Thymus (tissue), 11 donors: Measurements from ENCODE around the gene TRIM54. TPM values are rescaled to one million over a fixed set of nuclear protein-coding genes. Genes with fewer than 3 reads are reported as not detected.

Experiments used
- DNase-seq, 9 donors: peaks; one replicate each; pipeline ENCODE4 v3.0.0-alpha.2; 2013; ENCODE audit warnings: low spot score in 9 of 9, low read depth in 6 of 9, missing footprints in 1 of 9
- H3K27ac ChIP-seq, 2 donors: one replicate each; pipeline ENCODE4 v1.5.1; 2013; ENCODE audit warnings: control low read depth in 1 of 2, low read depth in 1 of 2, low read length in 1 of 2, mild to moderate bottlenecking in 1 of 2, moderate library complexity in 1 of 2
- H3K27me3 ChIP-seq, 2 donors: one replicate each; pipeline ENCODE4 v1.5.1; 2013; ENCODE audit warnings: low read length in 1 of 2; ENCODE audit not compliant: control insufficient read depth in 2 of 2, insufficient read depth in 1 of 2
- H3K36me3 ChIP-seq, 2 donors: one replicate each; pipeline ENCODE4 v1.5.1; 2013; ENCODE audit warnings: low read length in 1 of 2, mild to moderate bottlenecking in 1 of 2, moderate library complexity in 1 of 2; ENCODE audit not compliant: control insufficient read depth in 2 of 2, insufficient read depth in 2 of 2
- H3K4me1 ChIP-seq, 2 donors: one replicate each; pipeline ENCODE4 v1.5.1; 2013; ENCODE audit warnings: low read length in 2 of 2; ENCODE audit not compliant: control insufficient read depth in 2 of 2, insufficient read depth in 2 of 2
- H3K4me3 ChIP-seq, 2 donors: one replicate each; pipeline ENCODE4 v1.5.1; 2013; ENCODE audit warnings: low read length in 2 of 2, control low read depth in 1 of 2, mild to moderate bottlenecking in 1 of 2
- H3K9me3 ChIP-seq, 2 donors: one replicate each; pipeline ENCODE4 v1.5.1; 2013; ENCODE audit warnings: low read length in 1 of 2, mild to moderate bottlenecking in 1 of 2; ENCODE audit not compliant: control insufficient read depth in 2 of 2, insufficient read depth in 1 of 2
- WGBS: extraction: QIAGEN DNeasy Blood & Tissue Kit; methylation state at CpG from one replicate; pipeline ENCODE4 v1.1.7; 2013; 5-methylcytosine and 5-hydroxymethylcytosine counted together
- polyA plus RNA-seq: library from polyadenylated mRNA; stranded (reverse); fragments of 200-250 nt; gene quantifications from one replicate; pipeline ENCODE4 v1.2.3, GENCODE V29; 2013
- total RNA-seq: library from RNA; stranded (reverse); fragments of 120-200 nt; gene quantifications from one replicate; pipeline ENCODE4 v1.2.4, GENCODE V29; 2013
- donor health status: healthy.

Gene TRIM54
- total and polyA plus RNA-seq, 2 donors, result 0.14 to 0.52 TPM

DNA sequence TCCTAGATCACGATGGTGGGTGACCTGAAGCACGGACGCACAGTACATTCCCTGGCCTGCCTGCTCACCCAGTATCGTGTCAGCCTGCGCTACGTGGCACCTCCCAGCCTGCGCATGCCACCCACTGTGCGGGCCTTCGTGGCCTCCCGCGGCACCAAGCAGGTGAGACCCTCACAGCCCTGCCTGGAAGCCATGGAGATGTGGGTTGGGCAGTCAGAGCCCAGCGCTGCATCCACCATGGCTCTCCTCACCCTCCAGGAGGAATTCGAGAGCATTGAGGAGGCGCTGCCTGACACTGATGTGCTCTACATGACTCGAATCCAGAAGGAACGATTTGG, 39.6 kb upstream of the TRIM54 start:
- DNase-seq, result no peak
- H3K4me1 ChIP-seq, result no peaks in the 10 kb centered on the region
- 97% methylated on average over 16 of the region's 16 CpGs for WGBS

DNA sequence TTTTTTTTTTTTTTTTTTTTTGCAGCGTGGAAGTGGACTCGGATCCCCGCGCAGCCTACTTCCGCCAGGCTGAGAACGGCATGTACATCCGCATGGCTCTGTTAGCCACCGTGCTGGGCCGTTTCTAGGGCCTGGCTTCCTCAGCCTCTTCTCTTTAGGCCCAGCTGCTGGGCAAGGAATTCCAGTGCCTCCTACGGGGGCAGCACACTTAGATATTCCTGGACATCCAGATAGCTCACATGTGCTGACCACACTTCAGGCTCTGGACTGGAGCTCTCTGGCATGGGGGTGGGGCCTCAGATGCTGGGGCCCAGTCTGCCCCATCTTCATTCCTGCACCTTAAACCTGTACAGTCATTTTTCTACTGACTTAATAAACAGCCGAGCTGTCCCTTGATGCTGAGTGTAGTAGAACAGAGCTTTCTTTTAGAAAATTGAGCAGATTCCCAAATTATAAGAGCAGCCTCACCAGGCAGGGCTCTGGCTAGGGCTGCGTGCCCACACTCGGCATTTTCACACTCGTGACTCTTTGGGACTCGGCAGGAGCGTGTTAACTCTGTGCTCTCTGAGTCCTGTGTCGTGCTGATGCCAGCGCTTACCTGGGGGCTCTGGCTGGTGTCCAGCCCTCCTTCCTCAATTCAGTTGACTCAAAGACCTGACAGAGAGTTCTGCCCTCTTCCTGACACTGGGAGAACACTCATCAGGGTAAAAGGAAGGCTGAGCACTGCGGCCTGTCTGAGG, 38.7 kb upstream of the TRIM54 start:
- Histone ChIP-seq H3K36me3 (peaks cover 56 to 61% of the 10 kb centered on the region in 2 donors), H3K9me3 (no peaks in the 10 kb centered on the region), H3K4me3 (no peak overlapping the region), H3K27ac (no peak overlapping the region), H3K27me3 (no peaks in the 10 kb centered on the region), H3K4me1 (no peaks in the 10 kb centered on the region)
- DNase-seq, result no peak
- WGBS, result 96% methylated on average over 19 of the region's 19 CpGs

More for the DNA sequence above, 39.6 kb upstream of the TRIM54 start:
- H3K36me3 ChIP-seq, result peaks cover 66 to 71% of the 10 kb centered on the region in 2 donors
- no peaks in the 10 kb centered on the region for H3K9me3 ChIP-seq
- H3K27me3 ChIP-seq, result no peaks in the 10 kb centered on the region
- H3K4me3 ChIP-seq, result no peak overlapping the region
- no peak overlapping the region for H3K27ac ChIP-seq

DNA sequence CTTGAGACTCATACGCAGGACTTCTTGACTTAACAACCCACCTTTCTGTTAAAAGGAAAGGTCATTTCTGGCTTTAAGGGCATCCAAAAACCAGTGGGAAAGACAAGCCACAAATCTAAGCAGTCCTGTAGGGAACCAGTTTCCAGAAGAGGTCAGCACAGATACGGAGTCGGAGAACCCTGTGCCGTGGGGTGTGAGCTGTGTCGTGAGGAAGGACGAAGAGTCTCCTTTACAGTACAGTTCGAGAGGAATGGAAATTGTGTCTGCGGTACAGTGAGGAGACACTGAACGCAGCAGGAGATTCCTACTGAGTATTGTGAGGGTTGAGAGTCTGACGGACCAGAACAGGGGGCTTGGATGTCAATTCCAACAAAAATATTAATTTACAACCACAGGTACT, 37.1 kb upstream of the TRIM54 start:
- Histone ChIP-seq H3K4me3 (no peak overlapping the region), H3K27me3 (peaks cover 0 to 10% of the 10 kb centered on the region in 2 donors), H3K4me1 (peaks cover 0 to 3% of the 10 kb centered on the region in 2 donors), H3K36me3 (peaks cover 42 to 48% of the 10 kb centered on the region in 2 donors), H3K9me3 (no peaks in the 10 kb centered on the region), H3K27ac (no peak overlapping the region)
- DNase-seq, result no peak
- 90% methylated on average over 10 of the region's 10 CpGs for WGBS

DNA sequence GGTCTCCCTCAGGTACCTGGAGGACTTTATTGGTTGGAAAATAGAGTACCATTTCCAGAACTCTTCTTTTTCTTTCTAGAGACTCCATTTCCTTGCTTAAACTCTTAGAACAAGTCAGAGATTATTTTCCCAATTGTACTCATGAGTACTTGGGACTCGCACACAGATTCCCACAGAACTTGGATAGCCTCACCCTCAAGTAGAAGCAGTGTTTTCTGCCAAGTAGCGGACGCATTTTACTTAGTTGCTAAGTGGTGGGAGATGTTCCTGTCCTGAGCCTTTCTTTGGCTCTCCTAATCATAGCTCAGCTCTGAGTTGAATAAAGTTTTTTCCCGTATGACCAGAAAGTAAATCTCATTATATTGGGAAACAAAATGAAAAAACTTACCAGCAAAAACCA, 36.6 kb upstream of the TRIM54 start:
- H3K9me3 ChIP-seq, result no peaks in the 10 kb centered on the region
- peaks cover 0 to 6% of the 10 kb centered on the region in 2 donors for H3K4me1 ChIP-seq
- H3K27ac ChIP-seq, result no peak overlapping the region
- no peak overlapping the region for H3K4me3 ChIP-seq
- 97% methylated on average over 4 of the region's 4 CpGs for WGBS
- no peak for DNase-seq
- H3K27me3 ChIP-seq, result peaks cover 0 to 16% of the 10 kb centered on the region in 2 donors
- H3K36me3 ChIP-seq, result peaks cover 37 to 43% of the 10 kb centered on the region in 2 donors

DNA sequence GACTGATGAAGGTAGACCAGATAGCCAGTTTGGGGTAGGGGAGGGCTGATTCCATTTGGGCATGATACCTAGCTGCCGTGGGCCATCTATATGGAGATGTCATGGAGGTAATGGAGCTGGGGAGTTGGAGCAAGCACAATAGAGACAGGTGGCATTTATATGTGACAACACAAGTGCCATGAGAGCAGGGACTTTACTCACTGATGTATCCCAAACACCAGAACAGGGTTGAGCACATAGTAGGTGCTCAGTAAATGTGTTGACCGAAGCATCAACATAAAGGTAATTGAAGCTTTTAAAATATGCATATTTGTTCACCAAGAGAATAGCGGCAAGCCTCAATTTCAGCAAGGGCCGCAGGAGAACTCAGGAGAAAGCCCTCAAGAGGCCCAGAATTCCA, 34.3 kb upstream of the TRIM54 start:
- peaks cover 0 to 29% of the 10 kb centered on the region in 2 donors for H3K27me3 ChIP-seq
- no peaks in the 10 kb centered on the region for H3K9me3 ChIP-seq
- H3K4me1 ChIP-seq, result peaks cover 0 to 6% of the 10 kb centered on the region in 2 donors
- DNase-seq, result no peak
- H3K27ac ChIP-seq, result no peak overlapping the region
- H3K36me3 ChIP-seq, result peaks cover 17 to 20% of the 10 kb centered on the region in 2 donors
- H3K4me3 ChIP-seq, result no peak overlapping the region
- WGBS, result 85% methylated on average over 4 of the region's 4 CpGs

DNA sequence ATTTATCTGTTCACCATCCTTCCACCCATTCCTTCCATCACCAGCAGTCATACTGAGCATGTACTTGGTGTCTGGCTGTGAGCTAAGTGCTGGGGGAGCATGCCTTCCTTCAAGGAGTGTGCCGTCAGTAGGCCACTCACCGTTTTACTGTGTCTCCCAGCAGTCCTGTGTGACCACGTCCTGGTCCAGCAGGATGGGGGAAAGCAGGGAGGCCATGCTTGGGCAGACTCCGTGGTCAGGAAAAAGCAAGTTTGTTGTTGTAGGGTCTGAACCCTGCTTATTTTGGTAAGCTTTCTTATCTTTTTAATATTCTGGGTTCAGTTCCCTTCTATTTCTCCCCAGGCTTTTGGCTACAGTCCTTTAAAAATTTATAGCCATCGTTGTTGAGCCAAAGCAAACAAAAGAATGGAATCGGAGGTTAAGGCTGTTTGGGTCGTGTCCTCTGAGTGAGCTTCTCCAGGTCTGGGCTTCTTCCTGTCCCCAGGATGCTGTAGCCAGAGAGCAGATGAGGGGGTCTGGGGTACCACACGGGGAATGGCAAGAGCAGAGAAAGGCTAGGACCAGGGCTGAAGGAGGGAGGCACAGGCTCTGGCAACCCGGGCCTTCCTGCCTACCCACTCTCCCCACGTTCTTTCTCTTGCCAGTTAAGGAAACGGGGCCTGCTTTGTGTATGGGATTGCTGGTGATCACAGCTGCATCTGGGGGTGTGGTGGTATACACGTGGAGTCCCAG, 32.9 kb upstream of the TRIM54 start:
- Histone ChIP-seq H3K27ac (no peak overlapping the region), H3K9me3 (no peaks in the 10 kb centered on the region), H3K4me1 (peaks cover 0 to 6% of the 10 kb centered on the region in 2 donors), H3K4me3 (no peak overlapping the region), H3K36me3 (peaks cover 2 to 6% of the 10 kb centered on the region in 2 donors), H3K27me3 (peaks cover 0 to 39% of the 10 kb centered on the region in 2 donors)
- DNase-seq, result no peak
- 77% methylated on average over 12 of the region's 12 CpGs for WGBS

DNA sequence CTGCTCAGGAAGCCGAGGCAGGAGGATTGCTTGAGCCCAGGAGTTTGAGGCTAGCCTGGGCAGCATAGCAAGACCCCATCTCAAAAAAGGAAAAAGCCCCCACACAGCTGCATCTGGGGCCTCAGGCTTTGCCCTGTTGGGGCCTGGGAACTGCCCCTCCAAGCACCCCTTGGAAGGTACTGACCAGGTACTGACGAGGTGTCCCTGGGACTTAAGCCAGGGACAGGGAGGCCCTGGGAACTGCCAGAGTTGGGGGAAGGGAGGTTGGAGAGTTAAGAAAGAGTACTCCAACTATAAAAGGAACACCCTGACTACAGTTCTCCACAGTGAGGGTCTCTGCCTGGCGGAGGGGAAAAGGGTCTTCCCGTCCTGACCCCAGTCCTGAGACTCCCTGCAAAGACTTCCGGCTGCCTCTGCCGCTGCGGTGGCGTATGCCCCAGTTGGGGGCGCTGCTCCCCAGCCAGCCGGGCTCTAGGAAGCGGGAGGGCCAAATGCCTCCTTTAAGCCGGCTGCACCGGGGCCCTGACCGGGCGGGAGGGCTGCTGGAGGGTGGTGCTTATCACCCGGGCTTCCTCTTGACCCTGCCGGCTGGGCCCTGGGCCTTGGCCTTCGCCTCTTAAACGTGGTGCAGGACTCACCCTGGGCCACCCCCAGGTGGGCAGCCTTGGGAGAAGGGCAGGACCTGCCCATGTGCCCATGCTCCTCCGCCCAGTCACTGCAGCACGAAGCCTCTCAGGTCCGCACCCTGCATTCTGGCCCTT, 32.2 kb upstream of the TRIM54 start:
- Histone ChIP-seq H3K4me3 (no peak overlapping the region), H3K27ac (no peak overlapping the region), H3K36me3 (peaks cover 0 to under 1% of the 10 kb centered on the region in 2 donors), H3K27me3 (peaks cover 0 to 46% of the 10 kb centered on the region in 2 donors), H3K4me1 (peaks cover 0 to 6% of the 10 kb centered on the region in 2 donors), H3K9me3 (no peaks in the 10 kb centered on the region)
- DNase-seq, result peak in 2 of 9 donors; percentile 33 to 42
- WGBS, result 32% methylated on average over 22 of the region's 22 CpGs

DNA sequence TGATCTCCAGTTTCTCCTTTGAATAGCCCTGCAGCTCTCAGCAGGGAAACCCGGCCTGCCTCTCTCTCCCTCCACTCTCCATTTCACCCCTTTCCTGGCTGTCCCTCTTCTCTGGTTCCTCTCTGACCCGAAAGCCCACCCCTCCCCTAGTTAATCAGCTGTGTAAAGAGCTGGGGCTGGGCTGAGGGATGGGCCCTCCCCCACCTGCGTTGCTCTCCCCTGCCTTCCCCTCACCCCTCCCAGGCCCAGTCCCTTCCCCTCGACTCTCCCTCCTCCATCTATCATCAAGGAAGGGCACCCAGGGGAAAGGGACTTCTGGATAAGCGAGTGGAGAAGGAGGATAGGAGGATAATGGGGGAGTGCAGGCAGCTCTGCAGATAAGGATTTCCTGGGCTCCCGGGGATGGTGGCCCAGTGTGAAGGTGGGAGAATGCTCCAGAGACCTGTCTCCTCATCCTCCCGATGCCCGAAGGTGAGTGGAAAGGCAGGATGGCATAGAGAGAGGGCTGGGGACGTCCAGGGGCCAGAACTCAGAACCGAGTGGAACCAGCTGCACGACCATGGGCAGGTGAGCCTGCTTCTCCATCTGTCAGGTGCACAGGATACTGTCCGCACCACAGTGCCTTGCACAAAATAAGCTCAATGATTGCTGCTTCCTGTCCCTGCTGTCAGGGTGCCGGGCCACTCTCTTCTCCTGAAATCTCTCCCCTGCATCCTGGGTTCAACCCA, 31.4 kb upstream of the TRIM54 start:
- Histone ChIP-seq H3K9me3 (no peaks in the 10 kb centered on the region), H3K27me3 (peaks cover 0 to 49% of the 10 kb centered on the region in 2 donors), H3K27ac (no peak overlapping the region), H3K36me3 (no peaks in the 10 kb centered on the region), H3K4me3 (no peak overlapping the region), H3K4me1 (peaks cover 0 to 6% of the 10 kb centered on the region in 2 donors)
- no peak for DNase-seq
- WGBS, result 81% methylated on average over 13 of the region's 13 CpGs
